ENCODE results near the gene MAFF. TPM values are rescaled to one million over a fixed set of nuclear protein-coding genes. Genes with fewer than 3 reads are reported as not detected.
A peak's percentile ranks its signal among the peaks of the same experiment; 100 is the strongest.

Gene MAFF
- polyA plus RNA-seq, 1 of the 3 experiments (the other 2 are of a cell fraction), result 7.9 TPM

DNA sequence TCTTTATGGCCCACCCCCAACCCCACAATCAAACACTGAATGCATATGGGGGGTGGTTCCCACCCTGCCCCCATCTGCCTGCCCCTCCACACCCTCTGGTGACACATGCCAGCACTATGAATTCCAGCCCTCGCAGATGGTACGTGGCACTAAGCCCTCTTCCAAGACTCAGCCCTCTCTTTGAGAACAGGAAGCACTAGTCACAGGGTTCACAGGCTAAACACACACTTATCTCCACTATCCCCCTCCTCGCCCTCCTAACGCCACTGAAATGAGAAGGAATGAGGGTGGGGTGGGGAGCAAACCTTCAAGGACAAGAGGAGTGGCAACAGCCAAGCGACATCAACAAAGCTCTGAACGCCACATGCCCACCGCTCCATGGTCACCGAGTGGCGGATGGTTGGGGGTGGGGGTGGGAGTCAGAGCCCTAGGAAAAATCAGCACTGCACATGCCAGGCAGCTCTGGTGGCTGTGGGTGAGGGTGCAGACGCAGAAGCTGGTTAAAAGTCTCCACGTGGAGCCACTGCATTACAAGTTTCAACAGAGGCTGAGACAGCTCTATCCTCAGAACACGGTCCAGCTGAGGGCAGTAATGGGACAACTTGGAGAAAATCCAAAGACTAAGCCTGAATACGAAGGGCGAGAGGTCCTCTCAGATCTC lies 37.4 kb downstream of the MAFF start (continued):
- no peak for TF ChIP-seq USF1 (IDR thresholded peaks at IDR 0.05; ENCODE audit: borderline replicate concordance, low read depth)
- no peak for TF ChIP-seq CHD2 (IDR thresholded peaks at IDR 0.05; ENCODE audit: low read length, partially characterized antibody)
- no peak for TF ChIP-seq TAF1 (IDR thresholded peaks at IDR 0.05; ENCODE audit: borderline replicate concordance, low read depth, low read length)
- no peak for TF ChIP-seq POLR2AphosphoS5 (IDR thresholded peaks at IDR 0.05; ENCODE audit: low read depth, low read length)
- no peak for TF ChIP-seq RXRA (IDR thresholded peaks at IDR 0.05; ENCODE audit: borderline replicate concordance, low read depth)
- no peak for TF ChIP-seq GATA2 (CRISPR knock-in tag; IDR thresholded peaks at IDR 0.05)
- peak; percentile 42; the same call in 1 of the 2 replicates for TF ChIP-seq FOSL2 (IDR thresholded peaks at IDR 0.05; ENCODE audit: borderline replicate concordance, low read depth)
- TF ChIP-seq EZH2phosphoT487 (IDR thresholded peaks at IDR 0.05; ENCODE audit: borderline replicate concordance, low read depth), result no peak
- TF ChIP-seq RFX5 (IDR thresholded peaks at IDR 0.05; ENCODE audit: low read length), result no peak
- TF ChIP-seq CTCF (IDR thresholded peaks at IDR 0.05), result peak; percentile 15; the same call in 1 of the 2 replicates
- TF ChIP-seq REST (IDR thresholded peaks at IDR 0.05; ENCODE audit: low read depth, low read length), result no peak
- TF ChIP-seq FOXM1 (IDR thresholded peaks at IDR 0.05; ENCODE audit: low read depth), result no peak

DNA sequence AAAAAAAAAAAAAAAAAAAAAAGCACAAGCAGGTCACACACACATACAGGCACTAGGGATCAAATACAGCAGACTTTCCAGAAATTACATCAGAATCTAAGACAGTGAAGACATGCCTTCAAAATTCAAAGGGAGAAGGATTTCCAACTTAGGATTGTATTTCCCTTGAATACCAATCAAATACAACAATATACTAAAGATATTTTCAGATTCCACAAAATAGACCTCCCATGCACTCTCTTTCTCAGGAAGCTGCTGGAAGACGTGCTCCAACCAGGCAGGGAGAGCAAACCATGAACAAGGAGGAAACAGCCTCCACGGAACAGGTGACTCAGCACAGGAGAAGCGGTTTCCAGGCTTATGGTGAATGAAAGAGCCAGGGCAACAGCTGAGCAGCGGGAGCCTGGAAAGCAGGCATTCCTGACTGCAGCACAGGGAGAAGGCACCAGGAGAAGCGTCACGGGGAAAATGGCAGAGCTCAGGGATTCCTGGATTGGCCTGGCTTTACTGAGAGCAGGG lies 39.0 kb downstream of the MAFF start:
- peaks cover 16 to 24% of the 10 kb centered on the region in 2 experiments; a peak in 2 of 4 replicates for H3K4me1 ChIP-seq (ENCODE audit: control insufficient read depth in 1 of 2, insufficient read depth in 2 of 2, low read depth in 1 of 2, low read length in 1 of 2)
- H3K27me3 ChIP-seq (ENCODE audit: insufficient read depth), result no peaks in the 10 kb centered on the region
- DNase-seq, result no peak
- ChIA-PET CTCF (no interaction called here), POLR2A (no interaction called here)
- H3K9me3 ChIP-seq, result no peaks in the 10 kb centered on the region
- H4K20me1 ChIP-seq (ENCODE audit: insufficient read depth), result no peaks in the 10 kb centered on the region
- H3K4me3 ChIP-seq (ENCODE audit: low read depth in 2 of 2, low read length in 1 of 2), result no peak overlapping the region
- H3K36me3 ChIP-seq (replicated peaks in 1 of 2; ENCODE audit: control insufficient read depth in 1 of 2, insufficient read depth in 2 of 2, low read length in 1 of 2), result peaks cover 0 to 3% of the 10 kb centered on the region in 2 experiments
- H3K4me2 ChIP-seq, result peak overlapping the region; percentile 37; the same call in 1 of the 2 replicates
- peak overlapping the region in 1 of 2 experiments; percentile 92; a peak in 2 of 4 replicates for H3K27ac ChIP-seq (ENCODE audit: low read depth in 2 of 2, low read length in 1 of 2)
- H2AFZ ChIP-seq (ENCODE audit: low read depth), result 0 out of 2 replicates have a peak overlapping the region, but pooled peaks have one; percentile 35
- H3K79me2 ChIP-seq (ENCODE audit: insufficient read depth), result peaks cover 6% of the 10 kb centered on the region
- peaks cover 11% of the 10 kb centered on the region for H3F3A ChIP-seq (replicated peaks; ENCODE audit: insufficient read depth)
- no peaks in the 10 kb centered on the region for H3K9me2 ChIP-seq
- peak overlapping the region; percentile 25; the same call in 1 of the 2 replicates for H3K9ac ChIP-seq
- 25% methylated on average over 6 of the region's 6 CpGs for WGBS (ENCODE audit: low lambda C conversion rate)
- no peak for TF ChIP-seq ZBTB33 (IDR thresholded peaks at IDR 0.05; ENCODE audit: borderline replicate concordance, low read depth)
- TF ChIP-seq IRF3 (IDR thresholded peaks at IDR 0.05; ENCODE audit: low read depth, low read length), result no peak
- no peak for TF ChIP-seq EP300 (IDR thresholded peaks at IDR 0.05; ENCODE audit: borderline replicate concordance in 1 of 2, low read depth in 1 of 2, low read length in 1 of 2)
- TF ChIP-seq TAF1 (IDR thresholded peaks at IDR 0.05; ENCODE audit: borderline replicate concordance, low read depth, low read length), result no peak
- no peak for TF ChIP-seq NFIC (IDR thresholded peaks at IDR 0.05; ENCODE audit: borderline replicate concordance)
- no peak for TF ChIP-seq GATA2 (CRISPR knock-in tag; IDR thresholded peaks at IDR 0.05)
- TF ChIP-seq, protein P1, sequence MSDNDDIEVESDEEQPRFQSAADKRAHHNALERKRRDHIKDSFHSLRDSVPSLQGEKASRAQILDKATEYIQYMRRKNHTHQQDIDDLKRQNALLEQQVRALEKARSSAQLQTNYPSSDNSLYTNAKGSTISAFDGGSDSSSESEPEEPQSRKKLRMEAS (IDR thresholded peaks at IDR 0.05; ENCODE audit: low read depth), result 0 out of 2 replicates have a peak, but pooled peaks have one; percentile 47
